Thoracic aorta (tissue), 2 donors: ENCODE results near the gene CCDC141. TPM values are rescaled to one million over a fixed set of nuclear protein-coding genes. Genes with fewer than 3 reads are reported as not detected.

Experiments
- ATAC-seq: fragments of 150-250 bp; one replicate; pipeline ENCODE4 v1.8.0; 2017; ENCODE audit warnings: low read depth; ENCODE audit not compliant: insufficient number of reproducible peaks, low FRiP score
- DNase-seq: peaks from one replicate; pipeline ENCODE4 v3.0.0-alpha.2; 2020; ENCODE audit warnings: low spot score
- H3K27ac ChIP-seq, 2 donors: fragments of 200-600 bp; sonication (generic); 1 replicate in 1 of 2; 2 replicates in 1 of 2; pipeline ENCODE4 v1.5.1; 2016; ENCODE audit warnings: mild to moderate bottlenecking in 2 of 2, moderate library complexity in 2 of 2
- H3K27me3 ChIP-seq: fragments of 200-600 bp; sonication (generic); replicated peaks from 2 replicates; pipeline ENCODE4 v1.6.0; 2016; ENCODE audit warnings: mild to moderate bottlenecking; ENCODE audit not compliant: insufficient read depth
- H3K36me3 ChIP-seq: fragments of 200-600 bp; sonication (generic); one replicate; pipeline ENCODE4 v1.5.1; 2016
- H3K4me1 ChIP-seq, 2 donors: fragments of 200-600 bp; sonication (generic); 1 replicate in 1 of 2; 2 replicates in 1 of 2; pipeline versions ENCODE4 v1.5.1 to v1.6.0; 2016; ENCODE audit warnings: low read depth in 2 of 2, mild to moderate bottlenecking in 1 of 2; ENCODE audit not compliant: control insufficient read depth in 1 of 2
- H3K4me3 ChIP-seq: fragments of 200-600 bp; sonication (generic); 2 replicates; pipeline ENCODE4 v1.5.1; 2016; ENCODE audit warnings: mild to moderate bottlenecking
- H3K9me3 ChIP-seq: fragments of 200-600 bp; sonication (generic); 2 replicates; pipeline ENCODE4 v1.5.1; 2016
- total RNA-seq, 2 donors: library from RNA; depleted of rRNA; stranded (reverse); fragments of >200 nt; gene quantifications; one replicate each; pipeline versions ENCODE4 v1.1.0 to v1.2.3, GENCODE V29; 2016
- TF ChIP-seq, protein P1 (sequence below): fragments of 200-600 bp; sonication (generic); IDR thresholded peaks from one replicate; pipeline ENCODE4 v1.5.1; 2019; ENCODE audit warnings: antibody characterized with exemption

CCDC141 gene
- total RNA-seq, 2 donors from 2014 or later, result 2.4 to 4.8 TPM

DNA sequence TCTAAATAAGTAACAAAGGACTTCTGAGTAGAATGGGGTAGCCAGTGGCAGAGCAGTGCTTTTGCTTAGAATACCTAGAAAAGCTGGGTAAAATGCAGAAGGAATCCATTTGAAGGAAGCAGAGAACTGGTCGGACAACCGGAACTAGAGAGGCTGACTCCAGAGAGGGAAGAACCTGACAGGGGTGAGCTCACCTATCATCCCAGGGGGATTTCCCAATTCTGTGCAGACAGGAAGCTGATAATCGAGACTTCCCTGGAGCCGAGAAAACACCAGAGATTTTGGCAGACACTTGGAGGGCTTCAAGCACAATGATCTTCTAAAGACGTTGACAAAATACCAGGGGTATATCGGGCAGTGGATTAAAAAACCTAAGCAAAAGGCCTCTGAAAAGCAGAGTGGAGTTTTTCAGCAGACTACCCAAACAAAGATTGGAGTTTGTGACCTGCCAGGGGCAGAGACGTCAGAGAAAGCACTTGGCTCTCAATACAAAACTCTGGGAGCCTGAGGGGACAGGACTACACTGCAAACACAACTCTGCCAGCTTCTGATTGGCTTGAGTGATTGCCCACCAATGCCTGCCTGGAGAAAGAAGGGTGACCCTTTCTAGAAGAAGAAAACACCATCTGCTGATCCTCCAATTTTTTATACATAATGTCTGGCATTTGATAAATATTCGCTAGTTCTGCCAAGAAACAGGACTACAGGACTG lies 175.3 kb downstream of the CCDC141 start:
- TF ChIP-seq, protein P1, sequence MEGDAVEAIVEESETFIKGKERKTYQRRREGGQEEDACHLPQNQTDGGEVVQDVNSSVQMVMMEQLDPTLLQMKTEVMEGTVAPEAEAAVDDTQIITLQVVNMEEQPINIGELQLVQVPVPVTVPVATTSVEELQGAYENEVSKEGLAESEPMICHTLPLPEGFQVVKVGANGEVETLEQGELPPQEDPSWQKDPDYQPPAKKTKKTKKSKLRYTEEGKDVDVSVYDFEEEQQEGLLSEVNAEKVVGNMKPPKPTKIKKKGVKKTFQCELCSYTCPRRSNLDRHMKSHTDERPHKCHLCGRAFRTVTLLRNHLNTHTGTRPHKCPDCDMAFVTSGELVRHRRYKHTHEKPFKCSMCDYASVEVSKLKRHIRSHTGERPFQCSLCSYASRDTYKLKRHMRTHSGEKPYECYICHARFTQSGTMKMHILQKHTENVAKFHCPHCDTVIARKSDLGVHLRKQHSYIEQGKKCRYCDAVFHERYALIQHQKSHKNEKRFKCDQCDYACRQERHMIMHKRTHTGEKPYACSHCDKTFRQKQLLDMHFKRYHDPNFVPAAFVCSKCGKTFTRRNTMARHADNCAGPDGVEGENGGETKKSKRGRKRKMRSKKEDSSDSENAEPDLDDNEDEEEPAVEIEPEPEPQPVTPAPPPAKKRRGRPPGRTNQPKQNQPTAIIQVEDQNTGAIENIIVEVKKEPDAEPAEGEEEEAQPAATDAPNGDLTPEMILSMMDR, result no peak
- no peaks in the 10 kb centered on the region for H3K36me3 ChIP-seq
- H3K9me3 ChIP-seq, result no peaks in the 10 kb centered on the region
- H3K27ac ChIP-seq, result peak overlapping the region; percentile 64 to 78
- DNase-seq, result no peak
- no peaks in the 10 kb centered on the region for H3K27me3 ChIP-seq
- peak overlapping the region; percentile 3 for H3K4me3 ChIP-seq
- no peak for ATAC-seq
- H3K4me1 ChIP-seq, result peaks cover 9 to 37% of the 10 kb centered on the region in 2 donors

- TF ChIP-seq, protein P1, result no peak
- Histone ChIP-seq H3K4me3 (no peak overlapping the region), H3K4me1 (peaks cover 9 to 37% of the 10 kb centered on the region in 2 donors), H3K27ac (peak overlapping the region; percentile 64 to 78), H3K36me3 (no peaks in the 10 kb centered on the region), H3K9me3 (no peaks in the 10 kb centered on the region), H3K27me3 (no peaks in the 10 kb centered on the region)
- ATAC-seq (no peak), DNase-seq (no peak)
Observed at GRCh38 chr2:178873912-178874311, 176.0 kb downstream of the CCDC141 start.

DNA sequence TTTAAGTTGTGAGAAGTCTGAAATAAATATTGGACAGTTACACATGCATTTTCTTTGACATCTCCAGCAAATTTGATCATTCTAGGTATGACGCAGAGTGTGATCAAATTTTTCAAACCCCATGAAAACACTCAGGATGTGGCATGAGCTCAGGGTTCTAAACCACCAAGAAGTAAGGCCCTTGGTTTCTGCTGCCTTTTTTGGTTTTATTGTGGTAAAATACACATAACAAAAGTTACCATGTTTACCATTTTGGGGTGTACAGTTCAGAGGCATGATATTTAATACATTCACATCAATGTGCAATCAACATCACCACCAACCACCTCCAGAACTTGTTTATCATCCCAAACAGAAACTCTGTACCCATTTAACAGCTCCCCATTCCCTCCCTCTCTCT lies 178.4 kb downstream of the CCDC141 start:
- no peaks in the 10 kb centered on the region for H3K36me3 ChIP-seq
- H3K27ac ChIP-seq, result no peak overlapping the region
- ATAC-seq, result no peak
- H3K27me3 ChIP-seq, result no peaks in the 10 kb centered on the region
- no peak for DNase-seq
- TF ChIP-seq, protein P1, result no peak
- no peaks in the 10 kb centered on the region for H3K9me3 ChIP-seq
- H3K4me1 ChIP-seq, result peaks cover 9 to 23% of the 10 kb centered on the region in 2 donors
- H3K4me3 ChIP-seq, result no peak overlapping the region

- Histone ChIP-seq H3K4me3 (no peak overlapping the region), H3K9me3 (no peaks in the 10 kb centered on the region), H3K4me1 (peaks cover 9 to 24% of the 10 kb centered on the region in 2 donors), H3K27ac (no peak overlapping the region), H3K36me3 (no peaks in the 10 kb centered on the region), H3K27me3 (no peaks in the 10 kb centered on the region)
- DNase-seq, result no peak
- TF ChIP-seq, protein P1, result no peak
- peak; percentile 71 for ATAC-seq
Observed at GRCh38 chr2:178870703-178871102, 179.2 kb downstream of the CCDC141 start.

DNA sequence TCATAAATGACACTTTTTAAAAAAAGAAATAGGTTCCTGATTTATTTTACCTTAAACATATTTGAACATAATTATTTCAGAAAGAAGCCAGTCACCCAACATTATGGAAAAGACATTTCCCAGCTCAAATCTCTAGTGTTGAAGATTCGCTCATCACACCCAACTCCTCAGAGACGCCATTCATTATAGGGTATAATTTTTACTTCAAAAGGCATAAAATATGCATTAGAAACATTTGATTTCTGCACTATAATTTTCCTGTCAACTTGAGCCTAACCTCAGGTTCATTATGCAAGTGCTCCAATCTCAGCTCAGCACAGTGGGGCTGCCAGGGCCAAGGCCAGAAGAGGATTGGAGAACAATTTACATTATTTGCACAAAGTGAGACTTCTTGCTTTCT lies 183.9 kb downstream of the CCDC141 start:
- H3K27ac ChIP-seq, result peak overlapping the region in 1 of 2 donors; percentile 86
- H3K36me3 ChIP-seq, result no peaks in the 10 kb centered on the region
- DNase-seq, result no peak
- no peak overlapping the region for H3K4me3 ChIP-seq
- ATAC-seq, result no peak
- H3K27me3 ChIP-seq, result no peaks in the 10 kb centered on the region
- H3K4me1 ChIP-seq, result peaks cover 20 to 51% of the 10 kb centered on the region in 2 donors
- no peaks in the 10 kb centered on the region for H3K9me3 ChIP-seq
- TF ChIP-seq, protein P1, result no peak
